Gastroesophageal sphincter (tissue), 4 donors: ENCODE data around the gene WDR4. TPM values are rescaled to one million over a fixed set of nuclear protein-coding genes. Genes with fewer than 3 reads are reported as not detected.
"Not testable (repeated sequence)": the region's sequence is repeated elsewhere in the genome, so short reads cannot be mapped to it uniquely, and the experiment has no call there.

ENCODE experiments used
- ATAC-seq: fragments of 150-250 bp; one replicate; pipeline ENCODE4 v1.9.1; 2016; ENCODE audit warnings: mild to moderate bottlenecking, moderate library complexity
- H3K27ac ChIP-seq, 4 donors: fragments of 200-600 bp; sonication (generic) in 3 of 4; 1 replicate in 3 of 4; 2 replicates in 1 of 4; pipeline ENCODE4 v1.5.1; 2016 to 2019
- H3K27me3 ChIP-seq: fragments of 200-600 bp; sonication (generic); one replicate; pipeline ENCODE4 v1.5.1; 2019
- H3K36me3 ChIP-seq, 2 donors: fragments of 200-600 bp; sonication (generic); one replicate each; pipeline ENCODE4 v1.5.1; 2019; ENCODE audit warnings: control low read depth in 1 of 2
- H3K4me1 ChIP-seq, 3 donors: fragments of 200-600 bp; sonication (generic); 1 replicate in 2 of 3; 2 replicates in 1 of 3; pipeline ENCODE4 v1.5.1; 2016 to 2019; ENCODE audit warnings: control low read depth in 2 of 3
- H3K4me3 ChIP-seq, 2 donors: fragments of 200-600 bp; sonication (generic); one replicate each; pipeline ENCODE4 v1.5.1; 2019; ENCODE audit warnings: mild to moderate bottlenecking in 1 of 2, moderate library complexity in 1 of 2
- H3K9me3 ChIP-seq, 3 donors: fragments of 200-600 bp; sonication (generic); one replicate each; pipeline ENCODE4 v1.5.1; 2017 to 2019; ENCODE audit warnings: control low read depth in 2 of 3
- EP300 ChIP-seq: sonication (generic); formaldehyde crosslinking; IDR thresholded peaks from one replicate; pipeline ENCODE4 v1.6.1; 2017; ENCODE audit warnings: antibody characterized with exemption, mild to moderate bottlenecking
- POLR2A ChIP-seq, 2 donors: fragments of 450-650 bp; IDR thresholded peaks; one replicate each; pipeline ENCODE4 v1.6.1; 2017; ENCODE audit warnings: antibody characterized with exemption in 2 of 2, mild to moderate bottlenecking in 2 of 2, moderate library complexity in 1 of 2
- POLR2AphosphoS5 ChIP-seq: sonication (generic); formaldehyde crosslinking; IDR thresholded peaks from one replicate; pipeline ENCODE4 v1.6.1; 2017; ENCODE audit warnings: antibody characterized with exemption
- WGBS, 2 donors: methylation state at CpG; one replicate each; pipeline ENCODE4 v1.1.5; 2018; ENCODE audit warnings: low coverage in 1 of 2; 5-methylcytosine and 5-hydroxymethylcytosine counted together
- total RNA-seq, 4 donors: library from RNA; depleted of rRNA; stranded (reverse); fragments of >200 nt; gene quantifications; one replicate each; pipeline ENCODE4 v1.1.0, GENCODE V29; 2016
- TF ChIP-seq, protein P1 (sequence below), 4 experiments: fragments of 200-600 bp in 2 of 4; fragments of 450-650 bp in 2 of 4; sonication (generic) in 1 of 4; IDR thresholded peaks; one replicate each; pipeline ENCODE4 v1.5.1; 2017 to 2019; ENCODE audit warnings: antibody characterized with exemption in 4 of 4, mild to moderate bottlenecking in 2 of 4, moderate library complexity in 2 of 4

The WDR4 gene
- total RNA-seq, 4 donors from 2014 or later = 3.9 to 10.0 (median 7.5) TPM

DNA sequence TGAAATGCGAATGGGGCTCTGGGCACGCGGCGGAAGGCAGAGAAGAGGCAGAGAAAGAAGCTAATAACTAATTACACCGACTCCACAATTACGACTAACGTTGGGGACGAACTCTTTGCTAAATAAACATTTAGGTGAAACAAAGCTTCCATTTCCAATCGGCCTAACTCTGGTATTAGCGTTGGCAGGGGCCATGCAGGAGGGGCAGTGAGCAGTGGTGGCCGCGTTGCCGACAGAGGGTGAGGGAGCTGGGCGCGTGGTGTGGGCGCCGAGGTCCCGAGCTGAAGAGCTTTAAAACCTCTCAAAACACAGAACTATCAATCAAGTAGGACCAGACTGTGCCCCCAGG lies 13.2 kb upstream of the WDR4 start:
- Histone ChIP-seq H3K36me3 (peaks cover 0 to 18% of the 10 kb centered on the region in 2 donors), H3K27ac (peak overlapping the region; percentile 85 to 99 (median 94)), H3K27me3 (no peaks in the 10 kb centered on the region), H3K4me1 (peaks cover 0 to 31% (median 3%) of the 10 kb centered on the region in 3 donors), H3K9me3 (no peaks in the 10 kb centered on the region), H3K4me3 (peak overlapping the region; percentile 44 to 66)
- TF ChIP-seq POLR2A (IDR thresholded peaks at IDR 0.05) = no peak
- no peak for TF ChIP-seq POLR2AphosphoS5
- no peak for TF ChIP-seq EP300
- TF ChIP-seq, protein P1, sequence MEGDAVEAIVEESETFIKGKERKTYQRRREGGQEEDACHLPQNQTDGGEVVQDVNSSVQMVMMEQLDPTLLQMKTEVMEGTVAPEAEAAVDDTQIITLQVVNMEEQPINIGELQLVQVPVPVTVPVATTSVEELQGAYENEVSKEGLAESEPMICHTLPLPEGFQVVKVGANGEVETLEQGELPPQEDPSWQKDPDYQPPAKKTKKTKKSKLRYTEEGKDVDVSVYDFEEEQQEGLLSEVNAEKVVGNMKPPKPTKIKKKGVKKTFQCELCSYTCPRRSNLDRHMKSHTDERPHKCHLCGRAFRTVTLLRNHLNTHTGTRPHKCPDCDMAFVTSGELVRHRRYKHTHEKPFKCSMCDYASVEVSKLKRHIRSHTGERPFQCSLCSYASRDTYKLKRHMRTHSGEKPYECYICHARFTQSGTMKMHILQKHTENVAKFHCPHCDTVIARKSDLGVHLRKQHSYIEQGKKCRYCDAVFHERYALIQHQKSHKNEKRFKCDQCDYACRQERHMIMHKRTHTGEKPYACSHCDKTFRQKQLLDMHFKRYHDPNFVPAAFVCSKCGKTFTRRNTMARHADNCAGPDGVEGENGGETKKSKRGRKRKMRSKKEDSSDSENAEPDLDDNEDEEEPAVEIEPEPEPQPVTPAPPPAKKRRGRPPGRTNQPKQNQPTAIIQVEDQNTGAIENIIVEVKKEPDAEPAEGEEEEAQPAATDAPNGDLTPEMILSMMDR (IDR thresholded peaks at IDR 0.05) = no peak
- 0 to 11% methylated on average over 5 to 7 of the region's 18 CpGs for WGBS, 2 donors
- ATAC-seq = peak; percentile 32

DNA sequence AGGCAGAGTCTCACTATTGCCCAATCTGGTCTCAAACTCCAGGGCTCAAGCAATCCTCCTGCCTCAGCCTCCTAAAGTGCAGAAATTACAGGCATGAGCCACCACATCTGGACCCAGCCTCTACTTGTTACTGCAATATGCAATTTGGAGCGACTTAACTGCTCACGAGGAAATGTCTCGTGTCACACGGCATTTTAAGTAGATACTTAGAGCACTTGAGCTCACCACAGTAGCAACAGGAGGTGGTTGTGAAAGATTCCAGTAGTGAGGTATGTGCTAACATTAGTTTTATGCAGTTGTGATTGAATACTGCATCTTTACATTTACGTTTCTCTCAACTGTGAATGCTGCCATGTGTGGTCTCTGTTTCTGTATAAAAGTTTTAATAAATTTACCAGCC lies 8.0 kb upstream of the WDR4 start:
- H3K27ac ChIP-seq = no peak overlapping the region
- H3K4me1 ChIP-seq = peaks cover 0 to 4% (median under 1%) of the 10 kb centered on the region in 3 donors
- no peaks in the 10 kb centered on the region for H3K36me3 ChIP-seq
- no peak for ATAC-seq
- 85 to 95% methylated on average over 4 to 5 of the region's 5 CpGs for WGBS, 2 donors
- H3K4me3 ChIP-seq = no peak overlapping the region
- H3K9me3 ChIP-seq = no peaks in the 10 kb centered on the region
- TF ChIP-seq EP300 (no peak), POLR2A (IDR thresholded peaks at IDR 0.05) (no peak), POLR2AphosphoS5 (no peak)
- TF ChIP-seq, protein P1 (IDR thresholded peaks at IDR 0.05) = no peak
- H3K27me3 ChIP-seq = no peaks in the 10 kb centered on the region

DNA sequence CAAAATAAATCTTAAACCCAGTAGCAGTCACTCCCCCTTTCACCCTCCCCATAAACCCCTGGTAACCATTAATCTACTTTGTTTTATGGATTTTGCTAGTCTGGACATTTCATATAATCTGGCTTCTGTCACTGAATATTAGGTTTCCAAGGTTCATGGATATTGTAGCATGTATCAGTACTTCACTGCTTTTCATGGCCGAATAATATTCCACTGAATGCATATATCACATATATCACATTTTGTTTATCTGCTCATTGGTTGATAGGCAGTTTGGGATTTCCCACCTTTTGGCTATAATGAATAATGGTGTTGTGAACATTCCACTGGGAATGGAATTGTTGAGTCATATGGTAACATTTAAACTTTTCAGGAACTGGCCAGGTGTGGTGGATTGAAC lies 4.6 kb upstream of the WDR4 start:
- ATAC-seq = no peak
- Histone ChIP-seq H3K9me3 (no peaks in the 10 kb centered on the region), H3K4me1 (peaks cover 0 to 10% (median 6%) of the 10 kb centered on the region in 3 donors), H3K27ac (no peak overlapping the region), H3K4me3 (no peak overlapping the region), H3K27me3 (no peaks in the 10 kb centered on the region), H3K36me3 (no peaks in the 10 kb centered on the region)
- no peak for TF ChIP-seq POLR2AphosphoS5
- TF ChIP-seq, protein P1 (IDR thresholded peaks at IDR 0.05) = no peak
- TF ChIP-seq POLR2A (IDR thresholded peaks at IDR 0.05) = no peak
- TF ChIP-seq EP300 = no peak
- WGBS, 2 donors = 50 to 100% methylated on average over 1 of the region's 1 CpG

DNA sequence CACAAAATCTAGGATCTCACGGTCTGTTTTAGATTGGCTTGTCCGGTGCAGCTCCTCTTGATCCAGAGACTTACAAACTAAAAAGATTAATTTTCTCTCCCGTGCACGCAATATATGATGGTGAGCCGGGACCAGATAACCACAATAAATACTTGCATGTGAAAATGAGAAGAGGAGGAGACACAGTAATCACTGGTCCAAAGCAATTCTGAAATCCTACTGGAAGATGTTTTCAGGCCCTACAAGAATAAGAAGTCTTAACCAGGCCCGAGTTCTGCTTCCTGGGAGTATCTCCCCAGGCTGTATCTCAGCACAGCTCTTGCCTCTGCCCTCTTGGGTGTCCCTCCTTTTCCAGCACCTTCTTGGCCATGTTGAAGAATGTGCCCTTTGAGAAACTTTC lies 1.0 kb upstream of the WDR4 start:
- peaks cover 0 to 27% (median 9%) of the 10 kb centered on the region in 3 donors for H3K4me1 ChIP-seq
- no peaks in the 10 kb centered on the region for H3K9me3 ChIP-seq
- no peaks in the 10 kb centered on the region for H3K27me3 ChIP-seq
- H3K4me3 ChIP-seq = peak overlapping the region in 1 of 2 donors; percentile 100
- H3K36me3 ChIP-seq = peaks cover 0 to 12% of the 10 kb centered on the region in 2 donors
- TF ChIP-seq POLR2AphosphoS5 = no peak
- TF ChIP-seq POLR2A (IDR thresholded peaks at IDR 0.05) = no peak
- TF ChIP-seq, protein P1 (IDR thresholded peaks at IDR 0.05) = no peak
- no peak for TF ChIP-seq EP300
- H3K27ac ChIP-seq = peak overlapping the region in 1 of 4 donors; percentile 95
- no peak for ATAC-seq
- 92 to 100% methylated on average over 1 to 6 of the region's 6 CpGs for WGBS, 2 donors

DNA sequence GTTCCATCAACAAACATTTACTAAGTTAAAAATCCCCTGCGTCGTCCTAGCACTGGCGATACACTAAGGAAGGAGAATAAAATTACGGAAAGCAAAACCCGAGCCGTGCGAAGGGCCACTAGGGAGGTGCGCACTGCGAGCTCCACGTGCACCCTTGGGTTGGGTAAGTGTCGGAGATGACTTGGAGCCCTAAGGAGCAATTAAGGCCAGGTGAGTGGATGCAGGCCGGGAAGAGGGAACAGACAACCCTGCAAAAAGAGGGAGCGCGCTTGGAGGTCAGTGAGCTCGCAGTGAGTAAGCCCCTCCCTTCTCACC lies 704 bp downstream of the WDR4 start:
- Histone ChIP-seq H3K4me1 (peaks cover 0 to 27% (median 9%) of the 10 kb centered on the region in 3 donors), H3K9me3 (no peaks in the 10 kb centered on the region), H3K36me3 (peaks cover 0 to 29% of the 10 kb centered on the region in 2 donors), H3K27ac (peak overlapping the region in 3 of 4 donors; percentile 86 to 95 (median 88)), H3K27me3 (no peaks in the 10 kb centered on the region), H3K4me3 (peak overlapping the region; percentile 84 to 100)
- no peak for ATAC-seq
- TF ChIP-seq POLR2AphosphoS5 = no peak
- no peak for TF ChIP-seq EP300
- TF ChIP-seq, protein P1 (IDR thresholded peaks at IDR 0.05) = no peak
- TF ChIP-seq POLR2A (IDR thresholded peaks at IDR 0.05) = no peak
- 0 to 1% methylated on average over 3 to 12 of the region's 15 CpGs for WGBS, 2 donors

DNA sequence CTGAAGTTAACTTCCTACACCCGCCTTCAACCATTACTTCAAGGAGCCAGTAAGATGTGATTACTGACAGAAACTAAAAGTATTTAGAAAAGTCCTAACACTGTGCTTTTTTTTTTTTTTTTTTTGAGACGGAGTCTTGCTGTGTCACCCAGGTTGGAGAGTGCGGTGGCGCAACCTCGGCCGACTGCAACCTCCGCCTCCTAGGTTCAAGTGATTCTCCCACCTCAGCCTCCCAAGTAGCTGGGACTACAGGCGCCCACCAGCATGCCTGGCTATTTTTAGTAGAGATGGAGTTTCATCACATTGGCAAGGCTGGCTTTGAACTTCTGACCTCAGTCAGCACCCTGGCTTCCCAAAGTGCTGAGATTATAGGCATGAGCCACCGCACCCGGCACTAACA lies 3.5 kb downstream of the WDR4 start:
- not testable (repeated sequence) for H3K4me3 ChIP-seq, H3K27me3 ChIP-seq, ATAC-seq, H3K9me3 ChIP-seq, H3K27ac ChIP-seq
- Histone ChIP-seq H3K4me1 (peaks cover 0 to 27% (median 9%) of the 10 kb centered on the region in 3 donors), H3K36me3 (peaks cover 0 to 57% of the 10 kb centered on the region in 2 donors)
- 86 to 95% methylated on average over 1 to 2 of the region's 10 CpGs for WGBS, 2 donors
